ENCODE measurements around the gene HACL1.
"Not testable (repeated sequence)": the region's sequence is repeated elsewhere in the genome, so short reads cannot be mapped to it uniquely, and the experiment has no call there.

The HACL1 gene

DNA sequence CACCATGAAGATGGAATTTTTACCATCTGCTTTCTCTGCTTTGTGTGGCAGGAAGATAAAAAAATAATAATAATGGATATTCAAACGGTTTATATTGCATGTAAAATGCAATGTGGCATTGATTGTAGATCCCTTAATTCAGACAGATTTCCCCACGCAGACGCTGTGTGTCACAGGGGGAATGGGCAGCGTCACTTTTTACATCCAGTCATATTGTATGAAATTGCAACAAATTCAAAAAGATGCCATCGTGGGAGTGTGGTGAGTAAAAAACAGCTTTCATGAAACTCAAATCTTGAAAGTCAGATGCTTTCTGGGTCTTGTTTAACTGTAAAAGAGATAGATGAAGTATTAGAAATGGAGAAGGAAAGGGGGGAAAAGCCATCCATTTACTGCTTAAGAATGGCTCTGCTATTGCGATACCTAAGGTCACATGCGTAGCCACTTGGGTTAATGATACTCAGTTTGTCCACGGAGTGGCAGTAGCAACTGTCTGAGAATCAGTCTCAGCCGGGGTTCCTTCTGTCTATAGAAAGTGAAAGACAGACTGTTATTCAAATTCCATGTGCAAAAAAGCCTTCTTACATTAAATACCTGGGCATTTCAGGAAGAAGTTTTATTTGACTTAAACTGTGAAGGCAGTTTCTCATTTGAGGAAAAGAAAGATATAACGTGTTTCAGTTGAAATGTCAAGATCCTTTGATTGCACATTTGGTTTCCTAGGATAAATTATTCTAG, 28.7 kb upstream of the HACL1 start:
- peak; percentile 69 for DNase-seq

DNA sequence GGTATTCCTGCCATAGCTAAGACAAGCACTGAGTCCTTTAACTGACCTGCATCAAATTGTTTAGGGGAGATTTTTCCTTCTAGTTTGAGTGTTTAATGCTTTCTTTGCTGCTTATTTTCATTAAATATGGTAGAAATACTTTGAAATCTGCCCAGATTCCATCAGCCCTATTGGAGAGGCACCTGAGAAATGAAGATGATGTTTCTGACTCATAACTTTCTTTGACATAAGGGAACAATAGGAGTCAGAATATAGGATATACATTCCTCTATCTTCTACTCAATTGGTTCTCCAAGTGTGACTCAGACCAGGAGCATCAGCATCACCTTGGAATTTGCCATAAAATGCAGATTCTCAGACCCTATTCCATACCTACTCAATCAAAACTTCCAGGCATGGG, 27.6 kb upstream of the HACL1 start:
- no peak for DNase-seq

DNA sequence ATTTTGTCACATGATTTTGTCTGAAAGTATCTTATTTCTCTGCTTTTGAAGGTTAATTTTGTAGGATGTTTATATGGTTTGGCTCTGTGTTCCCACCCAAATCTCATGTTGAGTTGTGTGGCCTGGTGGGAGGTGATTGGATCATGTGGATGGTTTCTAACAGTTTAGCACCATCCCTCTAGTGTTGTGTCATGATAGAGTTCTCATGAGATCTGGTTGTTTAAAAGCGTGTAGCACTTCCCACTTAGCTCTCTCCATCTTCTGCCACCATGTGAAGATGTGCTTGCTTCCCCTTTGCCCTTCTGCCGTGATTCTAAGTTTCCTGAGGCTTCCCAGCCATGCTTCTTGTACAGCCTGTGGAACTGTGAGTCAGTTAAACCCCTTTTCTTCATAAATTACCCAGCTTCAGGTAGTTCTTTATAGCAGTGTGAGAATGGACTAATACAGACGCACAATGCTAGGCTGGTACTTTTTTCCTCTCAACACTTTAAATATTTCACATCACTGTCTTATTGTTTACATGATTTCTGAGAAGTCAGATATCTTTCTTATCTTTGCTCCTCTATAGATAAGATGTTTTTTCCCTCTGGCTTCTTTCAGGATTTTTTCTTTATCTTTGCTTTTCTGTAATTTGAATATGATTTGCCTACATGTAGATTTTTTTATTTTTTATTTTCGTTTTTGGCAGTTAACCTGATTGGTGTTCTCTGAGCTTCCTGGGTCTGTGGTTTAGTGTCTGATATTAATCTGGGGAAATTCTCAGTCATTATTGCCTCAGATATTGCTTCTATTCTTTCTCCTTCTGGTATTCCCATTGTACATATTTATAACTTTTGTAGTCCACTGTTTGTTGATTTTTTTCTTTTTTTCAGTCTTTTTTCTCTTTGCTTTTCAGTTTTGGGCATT, 22.4 kb upstream of the HACL1 start:
- DNase-seq = no peak

DNA sequence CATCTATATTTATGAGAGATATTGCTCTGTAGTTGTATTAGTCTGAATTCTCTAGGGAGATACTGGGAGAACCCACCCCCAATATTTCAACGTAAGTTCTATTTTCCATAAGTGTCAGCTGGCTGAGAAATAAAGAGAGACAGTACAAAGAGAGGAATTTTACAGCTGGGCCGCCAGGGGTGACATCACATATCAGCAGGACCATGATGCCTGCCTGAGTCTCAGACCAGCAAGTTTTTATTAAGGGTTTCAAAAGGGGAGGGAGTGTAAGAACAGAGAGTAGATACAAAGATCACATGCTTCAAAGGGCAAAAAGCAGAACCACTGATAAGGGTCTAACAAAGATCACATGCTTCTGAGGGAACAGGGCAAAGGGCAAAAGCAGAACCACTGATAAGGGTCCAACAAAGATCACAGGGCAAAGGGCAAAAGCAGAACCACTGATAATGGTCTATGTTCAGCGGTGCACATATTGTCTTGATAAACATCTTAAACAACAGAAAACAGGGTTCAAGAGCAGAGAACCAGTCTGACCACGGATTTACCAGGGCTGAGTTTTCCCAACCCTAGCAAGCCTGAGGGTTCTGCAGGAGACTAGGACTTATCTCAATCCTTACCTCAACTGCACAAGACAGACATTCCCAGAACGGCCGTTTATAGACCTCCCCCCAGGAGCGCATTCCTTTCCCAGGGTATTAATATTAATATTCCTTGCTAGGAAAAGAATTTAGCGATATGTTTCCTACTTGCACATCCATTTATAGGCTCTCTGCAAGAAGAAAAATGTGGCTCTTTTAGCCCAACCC, 18.5 kb upstream of the HACL1 start:
- not testable (repeated sequence) for DNase-seq

DNA sequence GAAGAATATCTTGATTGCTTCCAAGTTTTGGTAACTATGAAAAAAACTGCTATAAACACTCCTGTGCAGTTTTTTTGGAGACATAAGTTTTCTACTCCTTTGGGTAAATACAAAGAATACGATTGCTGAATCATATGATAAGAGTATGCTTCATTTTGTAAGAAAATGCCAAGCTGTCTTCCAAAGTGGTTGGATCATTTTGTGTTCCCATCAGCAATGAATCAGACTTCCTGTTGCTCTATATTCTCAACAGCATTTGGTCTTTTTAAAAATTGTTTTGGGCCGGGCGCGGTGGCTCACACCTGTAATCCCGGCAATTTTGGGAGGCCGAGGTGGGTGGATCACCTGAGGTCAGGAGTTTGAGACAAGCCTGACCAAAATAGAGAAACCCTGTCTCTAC, 14.7 kb upstream of the HACL1 start:
- no peak for DNase-seq

DNA sequence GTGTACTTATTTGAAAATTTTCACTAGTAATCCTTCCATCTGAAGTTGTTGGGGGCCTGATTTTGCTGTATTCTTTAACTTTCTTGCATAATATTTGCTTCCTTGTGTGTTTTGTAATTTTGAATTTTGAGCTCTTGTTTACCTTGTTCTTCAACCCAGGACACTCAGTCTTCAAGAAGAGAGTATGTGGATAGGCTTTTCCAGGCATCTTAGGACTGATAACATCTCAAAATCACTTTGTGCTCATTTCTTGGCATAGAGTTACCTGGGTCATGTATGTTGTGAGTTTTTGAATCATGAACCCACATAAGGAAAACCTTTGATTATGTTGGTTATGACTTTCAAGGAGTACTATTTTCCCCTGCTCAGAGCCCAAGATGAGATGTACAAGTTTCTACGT, 13.6 kb upstream of the HACL1 start:
- no peak for DNase-seq

DNA sequence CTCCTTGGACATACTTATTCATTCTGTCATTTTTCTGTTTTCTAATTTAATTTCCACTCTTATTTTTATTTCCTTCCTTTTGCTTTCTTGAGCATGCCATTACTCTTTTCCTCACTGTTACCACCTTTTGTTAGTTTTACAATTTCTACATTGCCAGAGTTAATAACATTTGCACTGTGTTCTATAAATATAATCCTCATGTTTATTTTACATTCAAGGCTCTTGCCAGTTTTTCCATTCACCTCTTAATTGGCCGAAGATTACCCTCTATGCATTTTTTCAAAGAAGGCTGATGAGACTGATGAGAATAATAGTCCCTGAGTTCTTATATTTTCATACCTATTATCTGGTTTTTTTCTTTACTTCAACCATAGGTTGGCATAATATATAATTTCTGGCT, 10.6 kb upstream of the HACL1 start:
- DNase-seq = no peak

DNA sequence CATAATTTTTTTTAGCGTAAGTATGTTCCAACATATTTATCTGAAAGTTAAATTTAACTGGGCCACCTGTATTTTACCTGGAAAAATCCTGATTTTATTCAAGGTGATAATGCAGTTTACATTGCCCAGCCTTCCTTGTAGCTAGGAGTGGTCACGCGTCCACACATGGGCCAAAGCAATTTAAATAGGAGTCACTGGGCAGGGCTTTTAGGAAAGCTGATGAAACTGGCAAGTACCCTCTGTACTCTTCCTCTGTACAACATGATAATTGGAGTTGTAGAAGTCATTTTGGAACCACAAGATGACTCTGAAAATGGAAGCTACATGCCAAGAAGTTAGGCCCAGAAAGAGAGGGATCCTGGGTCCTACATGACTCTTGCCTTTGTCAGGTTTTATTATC, 9.6 kb upstream of the HACL1 start:
- DNase-seq = no peak

- no peak for DNase-seq
These were observed 8.9 kb upstream of the HACL1 start for GRCh38 chr3:15610082-15610759.

GRCh38 chr3:15606434-15606891, 5.1 kb upstream of the HACL1 start:
- no peak for DNase-seq

- DNase-seq = not testable (repeated sequence)
These were observed 3.2 kb upstream of the HACL1 start for GRCh38 chr3:15604584-15604983.

DNA sequence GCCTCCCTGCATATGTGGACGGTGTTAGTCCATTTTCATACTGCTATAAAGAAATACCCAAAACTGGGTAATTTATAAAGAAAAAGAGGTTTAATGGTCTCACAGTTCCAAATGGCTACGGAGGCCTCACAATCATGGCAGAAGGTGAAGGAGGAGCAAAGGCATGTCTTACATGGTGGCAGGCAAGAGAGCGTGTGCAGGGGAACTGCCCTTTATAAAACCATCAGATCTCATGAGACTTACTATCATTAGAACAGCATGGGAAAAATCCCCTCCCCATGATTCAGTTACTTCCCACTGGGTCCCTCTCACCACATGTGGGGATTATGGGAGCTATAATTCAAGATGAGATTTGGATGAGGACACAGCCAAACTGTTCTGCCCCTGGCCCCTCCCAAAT, 1.4 kb upstream of the HACL1 start:
- not testable (repeated sequence) for DNase-seq

DNA sequence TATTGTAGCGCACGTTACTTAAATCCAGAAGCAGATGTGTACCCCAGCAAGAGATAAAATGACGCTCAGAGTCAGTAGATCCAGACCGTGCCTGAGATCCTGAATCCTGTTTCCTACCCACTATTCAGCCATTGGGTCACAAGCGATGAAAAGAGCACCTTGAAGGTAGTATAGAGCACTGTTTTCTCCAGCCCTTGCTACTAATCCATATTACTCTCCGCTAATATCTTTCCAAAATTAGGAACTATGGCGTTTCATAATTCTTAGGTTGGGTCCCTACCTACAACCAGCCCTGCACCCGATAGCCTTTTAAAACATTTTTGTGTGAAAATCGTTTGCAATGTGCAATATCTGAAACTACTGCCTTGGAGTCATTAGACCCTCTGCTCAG, 772 bp upstream of the HACL1 start:
- DNase-seq = no peak

DNA sequence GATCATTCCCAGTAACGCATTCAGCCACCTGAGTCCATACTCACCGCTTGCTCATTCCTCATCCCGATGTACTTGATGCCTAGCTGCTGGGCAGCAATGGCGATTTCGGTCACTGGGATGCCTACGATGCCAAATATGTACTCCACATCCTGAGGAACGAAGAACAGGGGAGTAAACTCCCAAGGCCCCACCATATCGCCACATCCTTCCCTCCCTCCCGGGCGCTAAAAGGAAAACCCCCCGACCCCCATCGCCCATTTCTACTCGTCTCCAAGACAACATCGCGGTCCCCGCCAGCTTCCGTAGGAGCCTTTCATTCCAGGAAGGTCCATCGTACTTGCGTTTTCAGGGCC, 347 bp downstream of the HACL1 start:
- no peak for DNase-seq

DNA sequence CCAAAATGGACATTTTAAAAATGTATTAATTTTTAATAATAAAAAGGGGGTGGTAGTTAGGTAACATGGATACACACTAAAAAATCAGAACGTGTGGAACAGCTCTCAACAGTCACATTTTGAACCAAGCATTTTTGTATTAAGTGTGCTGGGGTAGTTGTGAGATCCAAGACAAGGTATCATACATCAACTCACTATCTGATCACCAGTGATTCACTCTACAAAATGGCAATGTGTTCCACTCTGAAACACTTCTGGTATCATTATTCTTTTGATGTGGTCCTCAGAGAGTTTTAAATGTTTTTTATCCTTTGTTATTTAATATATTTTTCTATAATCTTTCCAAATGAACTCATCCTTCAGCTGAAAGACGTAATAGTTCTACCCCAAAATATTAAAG, 5.4 kb downstream of the HACL1 start:
- no peak for DNase-seq

- DNase-seq = no peak
These were observed 8.4 kb downstream of the HACL1 start for GRCh38 chr3:15592968-15593367.

DNA sequence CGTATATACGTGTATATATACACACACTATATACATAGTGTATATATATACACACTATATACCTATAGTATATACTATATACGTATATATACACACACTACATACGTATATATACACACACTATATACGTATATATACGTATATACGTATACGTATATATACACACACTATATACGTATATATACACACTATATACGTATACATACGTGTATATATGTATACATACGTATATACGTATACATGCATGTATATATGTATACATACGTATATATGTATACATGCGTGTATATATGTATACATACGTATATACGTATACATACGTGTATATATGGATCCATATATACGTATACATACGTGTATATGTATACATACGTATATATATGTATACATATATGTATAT, 9.4 kb downstream of the HACL1 start:
- no peak for DNase-seq

- DNase-seq = no peak
These were observed 10.1 kb downstream of the HACL1 start for GRCh38 chr3:15591242-15591641.

DNA sequence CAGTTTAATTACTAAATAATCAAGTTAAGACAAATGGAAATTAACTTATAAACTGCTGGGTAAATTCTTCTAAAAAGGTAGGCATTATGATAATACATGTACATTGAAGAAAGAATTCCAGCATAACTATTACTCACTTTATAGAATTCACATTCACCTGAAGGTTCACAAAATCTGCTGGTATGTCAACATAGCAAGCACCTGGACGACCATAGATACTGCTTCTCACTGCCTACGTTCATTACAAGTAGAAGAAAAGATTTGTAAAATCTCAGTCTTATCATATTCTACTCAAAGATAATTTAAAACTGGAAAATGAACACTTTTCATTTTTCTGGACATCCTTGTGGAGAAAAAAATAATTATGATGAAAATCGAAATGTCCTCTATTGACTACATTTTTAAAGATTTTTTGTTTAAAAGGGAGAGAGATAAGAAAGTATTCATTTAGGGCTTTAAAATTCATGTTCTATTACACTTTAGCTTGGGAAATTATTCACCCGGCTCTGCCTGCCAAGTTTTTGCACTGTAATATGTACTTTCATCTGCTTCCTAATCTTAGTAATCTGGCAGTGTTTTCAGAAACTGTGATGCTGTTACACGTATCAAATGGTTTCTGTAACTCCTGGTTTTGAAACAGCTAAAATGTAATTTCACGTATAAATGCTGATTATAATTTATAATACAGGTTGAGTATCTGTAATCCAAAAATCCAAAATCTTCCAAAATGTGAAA, 16.1 kb downstream of the HACL1 start:
- DNase-seq = no peak

- DNase-seq = no peak
These were observed 19.6 kb downstream of the HACL1 start for GRCh38 chr3:15581471-15582394.

DNA sequence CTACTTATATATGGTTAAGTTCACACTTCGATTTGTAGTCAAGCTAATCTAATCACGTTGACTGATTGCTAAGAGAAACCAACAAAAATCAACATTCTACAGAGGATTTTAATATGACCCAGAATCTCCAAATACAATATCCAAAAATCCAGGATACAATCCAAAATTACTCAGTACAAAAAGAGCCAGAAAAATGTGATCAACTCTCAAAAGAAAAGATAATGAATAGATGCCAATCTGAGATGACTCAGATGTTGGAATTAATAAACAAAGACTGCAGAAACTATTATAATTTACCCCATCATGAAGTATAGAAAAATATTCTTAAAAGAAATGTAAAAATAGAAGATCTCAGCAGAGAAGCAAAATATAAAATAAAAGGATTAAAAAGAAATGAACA, 22.3 kb downstream of the HACL1 start:
- DNase-seq = no peak

All from KG1 (cell line).